HG02870 (cell line): Measurements from ENCODE around the gene MRPL42.
"Not testable (repeated sequence)": the region's sequence is repeated elsewhere in the genome, so short reads cannot be mapped to it uniquely, and the experiment has no call there.

Source experiments
- ATAC-seq: cut with Tn5 transposase; IDR thresholded peaks from one replicate; pipeline ENCODE4 v1.9.1; 2021; ENCODE audit warnings: mild to moderate bottlenecking, moderate library complexity; ENCODE audit not compliant: unreplicated experiment

MRPL42 gene

DNA sequence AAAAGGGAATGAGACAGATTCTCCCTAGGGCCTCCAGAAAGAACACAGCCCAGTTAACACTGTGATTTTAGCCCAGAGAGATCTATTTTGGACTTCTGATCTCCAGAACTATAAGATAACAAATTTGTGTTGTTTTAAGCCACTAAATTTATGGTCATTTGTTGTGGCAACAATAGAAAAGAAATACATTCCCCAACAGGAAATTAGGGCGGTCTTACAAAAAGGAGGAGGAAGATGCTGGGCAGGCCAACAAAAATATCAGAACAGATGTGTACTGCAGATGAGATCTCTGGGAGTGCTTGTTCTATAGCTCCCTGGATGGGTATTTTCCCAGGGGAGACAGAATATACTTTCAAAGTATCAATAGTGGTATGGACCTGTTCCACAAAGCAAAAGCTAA is 73.2 kb downstream of the MRPL42 start:
- ATAC-seq, result no peak

GRCh38 chr12:93541578-93542225 is 74.4 kb downstream of the MRPL42 start:
- no peak for ATAC-seq

DNA sequence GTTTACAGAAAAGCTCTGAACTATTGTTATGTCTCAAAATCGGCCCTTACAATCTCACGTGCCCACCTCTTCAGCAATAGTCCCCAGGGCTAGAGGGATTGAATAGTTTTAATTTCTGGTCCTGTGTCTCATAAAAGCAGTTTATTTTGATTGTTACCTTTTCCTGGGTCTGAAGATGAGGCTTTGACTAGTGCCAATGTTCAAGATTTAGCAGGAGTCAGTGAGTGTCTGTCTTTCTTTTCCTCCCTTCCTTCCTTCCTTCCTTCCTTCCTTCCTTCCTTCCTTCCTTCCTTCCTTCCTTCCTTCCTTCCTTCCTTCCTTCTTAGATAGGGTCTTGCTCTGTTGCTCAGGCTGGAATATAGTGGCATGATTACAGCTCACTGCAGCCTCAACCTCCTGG is 80.5 kb downstream of the MRPL42 start:
- no peak for ATAC-seq

DNA sequence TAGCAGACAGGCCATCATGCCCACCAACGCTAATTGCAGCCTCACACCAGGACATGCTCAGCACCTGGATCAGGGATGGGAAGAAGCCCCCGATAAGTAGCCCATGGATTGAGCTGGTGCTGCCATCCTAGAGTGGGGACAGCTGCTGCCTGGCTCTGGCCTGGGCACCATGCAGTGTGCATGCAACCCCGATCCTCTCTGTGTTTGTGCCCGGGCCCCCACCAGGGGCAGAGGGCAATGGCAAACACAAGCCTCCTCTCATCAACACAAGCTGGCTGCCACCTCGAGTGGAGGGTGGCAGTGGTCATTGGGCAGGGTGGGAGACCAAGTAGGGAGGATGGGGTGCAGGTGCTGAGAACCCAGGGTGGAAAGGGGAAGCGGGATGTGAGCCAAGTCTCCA is 81.9 kb downstream of the MRPL42 start:
- ATAC-seq, result no peak

DNA sequence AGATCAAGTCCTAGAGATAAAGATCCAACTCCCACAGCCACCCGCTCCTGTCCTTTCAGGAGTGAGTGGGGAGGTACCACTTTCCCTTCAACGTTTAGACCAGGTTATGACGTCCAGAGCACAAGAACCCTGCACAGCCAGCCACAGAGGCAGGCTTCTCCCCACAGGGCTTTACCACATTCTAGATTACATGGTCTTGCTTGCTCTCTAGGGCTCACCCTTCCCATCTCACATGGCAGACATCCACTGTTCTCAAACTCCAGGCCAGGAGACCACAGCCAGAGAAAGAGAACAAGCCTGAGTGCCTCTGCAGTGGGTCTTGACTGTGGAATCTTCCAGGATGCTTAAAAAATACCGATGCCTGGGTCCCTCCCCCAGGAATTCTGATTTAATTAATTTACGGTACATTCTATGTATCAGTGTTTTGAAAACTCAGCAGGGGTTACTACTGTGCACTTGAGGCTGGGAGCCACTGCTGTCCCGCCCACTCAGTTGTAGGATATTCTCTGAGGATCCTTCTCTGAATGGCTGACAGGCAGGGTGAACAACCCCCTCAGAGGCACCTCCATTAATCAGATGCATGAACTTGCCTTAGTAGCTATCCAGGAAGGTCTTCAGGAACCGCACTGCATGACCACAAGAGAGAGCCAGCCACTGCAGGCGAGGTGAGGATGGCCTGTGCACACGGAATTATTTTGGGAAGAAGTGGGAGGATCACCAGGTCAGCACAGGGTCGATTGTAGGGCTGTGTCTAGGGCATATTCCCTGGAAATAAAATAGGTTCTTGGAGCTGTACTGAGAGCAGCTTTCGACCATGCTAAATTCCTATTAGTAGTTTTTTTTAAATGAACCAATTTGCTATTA is 83.7 kb downstream of the MRPL42 start:
- ATAC-seq, result no peak

DNA sequence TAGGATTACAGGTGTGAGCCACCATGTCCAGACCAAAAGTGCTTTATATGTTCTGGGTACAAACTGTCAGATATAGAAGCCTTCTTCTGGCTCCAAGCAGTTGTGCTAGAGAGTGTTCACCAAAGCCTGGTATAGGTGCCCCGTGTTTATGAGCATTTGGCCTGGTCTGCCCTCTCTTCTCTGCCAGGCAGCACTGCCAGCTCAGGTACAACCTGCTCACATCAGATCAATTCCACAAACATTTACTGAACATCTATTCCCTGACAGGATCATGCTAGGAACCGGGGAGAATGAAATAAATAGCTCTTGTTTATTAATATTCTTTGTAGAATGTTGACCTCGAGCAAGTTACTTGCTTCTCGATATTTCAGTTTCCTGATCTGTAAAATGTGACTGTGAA is 85.1 kb downstream of the MRPL42 start:
- no peak for ATAC-seq

GRCh38 chr12:93557879-93558278 is 90.6 kb downstream of the MRPL42 start:
- not testable (repeated sequence) for ATAC-seq

DNA sequence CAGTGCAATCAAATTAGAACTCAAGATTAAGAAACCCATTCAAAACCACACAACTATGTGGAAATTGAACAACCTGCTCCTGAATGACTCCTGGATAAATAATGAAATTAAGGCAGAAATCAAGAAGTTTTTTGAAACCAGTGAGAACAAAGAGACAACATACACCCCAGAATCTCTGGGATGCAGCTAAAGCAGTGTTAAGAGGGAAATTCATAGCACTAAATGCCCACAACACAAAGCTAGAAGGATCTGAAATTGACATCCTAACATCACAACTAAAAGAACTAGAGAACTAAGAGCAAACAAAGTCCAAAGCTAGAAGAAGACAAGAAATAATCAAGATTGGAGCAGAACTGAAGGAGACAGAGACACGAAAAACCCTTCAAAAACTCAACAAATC is 91.4 kb downstream of the MRPL42 start:
- ATAC-seq, result not testable (repeated sequence)

GRCh38 chr12:93563807-93564538 is 96.7 kb downstream of the MRPL42 start:
- no peak for ATAC-seq

DNA sequence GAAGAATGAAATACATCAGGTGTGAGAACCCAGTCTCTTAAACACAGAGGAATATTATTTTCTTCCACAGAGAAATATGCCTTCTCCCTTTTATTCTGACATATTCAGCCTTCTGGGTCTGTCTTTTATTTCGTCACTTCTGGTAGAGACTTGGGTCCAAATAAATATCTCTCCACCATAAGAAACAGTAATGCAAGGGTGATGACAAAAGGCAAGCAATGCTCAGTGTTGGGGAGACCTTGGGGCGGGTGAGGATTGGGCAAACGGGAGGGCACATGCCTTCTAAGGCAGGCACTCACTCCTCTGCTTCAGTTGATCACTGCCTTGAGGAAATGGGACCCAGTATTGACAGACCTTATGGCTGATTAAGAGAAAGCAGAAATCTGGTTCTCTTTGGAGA is 98.4 kb downstream of the MRPL42 start:
- no peak for ATAC-seq
